DMS79 treated with DMSO at 0.1 percent for 48 hours (cell line): ENCODE measurements around the gene PPP2R5A.
"Not testable (repeated sequence)": the region's sequence is repeated elsewhere in the genome, so short reads cannot be mapped to it uniquely, and the experiment has no call there.

Source experiments
- DNase-seq: peaks from one replicate; lab custom pipeline; 2025; lab: John Stamatoyannopoulos, UW

Gene PPP2R5A

DNA sequence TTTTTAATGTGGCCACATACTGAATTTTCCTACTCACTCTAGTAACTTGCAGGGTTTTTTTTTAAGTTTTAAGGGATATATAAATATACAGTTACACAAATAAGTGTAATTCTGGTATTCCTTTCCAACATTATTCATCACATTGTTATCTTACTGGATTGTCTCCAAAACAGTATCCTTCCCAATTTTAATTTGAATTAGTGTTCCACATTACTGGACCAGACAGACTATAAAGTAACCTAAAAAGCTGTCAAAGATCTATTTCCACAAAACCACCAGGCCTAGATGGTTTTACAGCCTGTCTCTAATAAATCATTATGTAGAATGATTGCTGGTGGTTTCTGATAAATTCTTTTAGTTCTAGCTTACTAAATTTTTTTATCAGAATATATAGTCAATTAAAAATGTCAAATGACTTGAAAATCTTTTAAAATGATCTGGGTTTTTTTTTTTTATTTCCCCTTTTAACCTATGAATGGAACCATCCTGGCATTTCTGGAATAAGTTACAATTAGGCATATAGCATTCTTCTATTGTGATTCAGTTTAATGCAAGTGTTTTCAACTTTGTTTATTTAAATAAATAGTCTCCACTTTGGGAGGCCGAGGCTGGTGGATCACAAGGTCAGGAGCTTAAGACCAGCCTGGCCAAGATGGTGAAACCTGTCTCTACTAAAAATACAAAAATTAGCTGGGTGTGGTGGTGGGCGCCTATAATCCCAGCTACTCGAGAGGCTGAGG lies 70.2 kb downstream of the PPP2R5A start:
- no peak for DNase-seq

GRCh38 chr1:212359794-212360479 lies 74.7 kb downstream of the PPP2R5A start:
- DNase-seq, result no peak

DNA sequence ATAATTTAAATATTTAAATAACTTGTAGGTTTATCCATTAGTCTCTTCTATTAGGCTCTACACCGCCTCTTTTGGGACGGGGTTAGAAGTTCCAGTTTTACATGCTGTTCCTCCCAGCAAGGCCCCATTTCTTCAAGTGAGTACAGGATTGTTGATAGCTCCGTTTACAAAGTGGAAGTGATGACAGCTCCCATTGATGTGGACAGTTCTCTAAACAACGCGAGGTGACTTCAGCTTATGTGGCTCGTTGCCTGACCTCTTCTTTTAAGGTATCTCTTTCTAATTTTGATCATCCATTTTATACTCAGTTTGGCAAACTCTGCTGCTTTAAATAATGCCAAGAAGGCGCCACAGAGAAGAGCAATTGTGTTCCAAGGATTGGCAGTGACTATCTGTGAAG lies 79.8 kb downstream of the PPP2R5A start:
- no peak for DNase-seq

- DNase-seq, result no peak
Measured at GRCh38 chr1:212366901-212367300, 81.7 kb downstream of the PPP2R5A start.

DNA sequence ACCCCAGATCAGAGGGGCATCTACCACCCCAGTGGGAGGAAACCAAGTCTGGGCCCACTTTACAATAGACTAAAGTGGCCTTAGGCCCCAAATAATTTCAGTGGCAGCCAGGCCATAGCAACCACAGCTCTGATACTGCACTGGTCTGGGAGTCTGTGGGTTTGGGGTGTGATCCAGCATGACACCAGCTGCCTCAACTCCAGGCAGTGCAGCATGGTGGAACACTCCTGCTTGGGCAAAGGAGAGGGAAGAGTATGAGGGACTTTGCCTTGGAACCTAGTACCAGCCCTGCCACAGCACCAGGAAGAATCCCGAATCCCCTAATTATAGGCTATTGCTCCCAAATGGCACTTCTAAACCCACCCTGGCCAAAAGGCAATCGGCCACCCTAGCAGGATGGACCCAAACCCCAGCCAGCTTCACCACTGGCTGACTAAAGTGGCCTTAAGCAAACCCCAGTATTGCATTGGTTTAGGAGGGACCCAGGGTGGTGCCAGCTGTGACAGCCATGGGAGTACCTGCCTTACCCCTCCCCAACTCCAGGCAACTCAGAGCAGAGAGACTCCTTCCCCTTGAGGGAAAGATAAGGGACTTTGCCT lies 82.4 kb downstream of the PPP2R5A start:
- DNase-seq, result no peak

DNA sequence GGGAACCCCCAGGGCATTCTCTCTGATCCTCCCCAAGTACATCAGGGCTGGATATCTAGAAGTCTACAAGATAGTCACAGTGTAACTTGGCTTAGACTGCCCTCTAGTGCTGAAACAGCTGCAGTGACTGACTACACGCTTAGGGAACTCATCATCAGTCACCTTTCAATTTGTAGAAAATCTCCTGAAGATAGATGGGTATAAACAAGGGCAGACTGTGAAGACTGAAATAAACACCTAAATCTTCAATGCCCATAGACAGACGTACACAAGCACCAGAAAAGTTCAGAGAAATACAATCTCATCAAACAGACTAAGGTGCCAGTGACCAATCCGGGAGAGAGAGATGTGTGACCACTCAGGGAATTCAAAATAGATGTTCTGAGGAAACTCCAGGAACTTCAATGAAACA lies 82.9 kb downstream of the PPP2R5A start:
- DNase-seq, result no peak

DNA sequence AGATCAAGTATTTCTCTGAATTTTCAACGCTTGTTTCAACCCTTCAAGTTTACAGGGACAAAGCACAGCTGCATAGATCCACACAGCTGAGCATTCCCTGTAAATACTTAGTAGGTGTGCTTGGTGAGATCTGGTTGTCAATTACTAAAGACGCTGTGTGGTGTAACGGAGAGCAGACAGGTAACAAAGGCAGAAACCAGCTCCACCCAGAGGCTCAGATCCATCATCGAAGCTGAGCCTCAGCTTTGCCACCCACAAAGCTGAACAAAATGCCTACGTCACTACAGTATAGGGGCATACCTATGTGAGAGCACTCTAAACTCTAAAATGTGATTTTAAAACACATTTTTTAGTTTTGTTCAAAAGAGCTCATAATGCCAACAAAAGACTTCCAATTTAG lies 90.8 kb downstream of the PPP2R5A start:
- no peak for DNase-seq

- no peak for DNase-seq
Measured at GRCh38 chr1:212377644-212378043, 92.4 kb downstream of the PPP2R5A start.

GRCh38 chr1:212379366-212379765 lies 94.2 kb downstream of the PPP2R5A start:
- DNase-seq, result no peak

- no peak for DNase-seq
Measured at GRCh38 chr1:212381397-212382035, 96.3 kb downstream of the PPP2R5A start.

DNA sequence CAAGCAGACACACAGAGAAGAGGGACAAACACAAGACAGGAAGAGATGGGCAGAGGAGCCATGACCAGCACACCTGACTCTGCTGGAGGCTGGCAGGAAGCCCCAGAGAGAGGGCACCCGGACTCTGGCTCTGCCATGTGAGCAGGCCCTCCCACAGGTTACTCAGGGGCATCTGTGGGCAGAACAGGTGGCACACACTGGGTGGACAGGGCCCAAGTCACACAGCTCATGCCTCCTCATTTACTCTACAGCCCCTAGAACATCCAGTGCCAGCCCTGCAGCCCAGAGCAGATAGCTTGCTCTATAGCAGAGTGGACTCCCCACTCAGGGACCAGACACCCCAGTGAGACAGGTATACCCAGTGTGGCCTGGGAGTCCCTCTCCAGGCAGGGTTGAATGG lies 100.8 kb downstream of the PPP2R5A start:
- DNase-seq, result no peak

DNA sequence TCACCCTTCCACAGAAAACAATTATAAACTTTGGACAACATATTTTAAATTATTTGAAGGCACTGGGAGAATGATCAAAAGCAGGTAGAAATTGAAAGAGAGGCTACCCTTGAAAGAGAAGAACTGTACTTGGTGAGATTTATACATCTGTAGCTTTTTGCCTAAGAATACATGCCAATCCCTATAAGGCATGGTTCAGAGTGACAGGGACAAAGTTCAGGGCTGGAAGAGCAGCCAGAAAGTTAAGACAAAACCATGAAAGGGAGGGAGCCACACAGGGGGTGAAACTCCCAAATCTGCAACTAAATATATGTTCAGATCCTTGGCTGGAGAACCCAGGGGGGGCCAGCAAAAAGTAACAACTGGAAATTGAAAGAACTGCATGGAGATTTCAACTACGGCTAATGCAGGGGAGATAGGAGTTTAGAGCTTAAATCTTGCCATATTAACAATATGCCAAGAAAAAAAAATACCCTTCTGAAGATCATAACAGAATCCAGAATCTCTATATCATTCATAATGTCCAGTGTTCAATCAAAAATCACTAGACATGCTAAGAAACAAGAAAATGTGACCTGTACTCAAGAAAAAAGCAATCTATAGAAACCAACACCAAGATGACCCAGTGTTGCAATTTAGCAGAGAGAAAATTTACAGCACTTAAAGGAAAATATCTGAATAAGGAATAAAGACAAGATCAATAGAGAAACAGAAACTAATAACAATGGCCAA lies 103.9 kb downstream of the PPP2R5A start:
- DNase-seq, result no peak

DNA sequence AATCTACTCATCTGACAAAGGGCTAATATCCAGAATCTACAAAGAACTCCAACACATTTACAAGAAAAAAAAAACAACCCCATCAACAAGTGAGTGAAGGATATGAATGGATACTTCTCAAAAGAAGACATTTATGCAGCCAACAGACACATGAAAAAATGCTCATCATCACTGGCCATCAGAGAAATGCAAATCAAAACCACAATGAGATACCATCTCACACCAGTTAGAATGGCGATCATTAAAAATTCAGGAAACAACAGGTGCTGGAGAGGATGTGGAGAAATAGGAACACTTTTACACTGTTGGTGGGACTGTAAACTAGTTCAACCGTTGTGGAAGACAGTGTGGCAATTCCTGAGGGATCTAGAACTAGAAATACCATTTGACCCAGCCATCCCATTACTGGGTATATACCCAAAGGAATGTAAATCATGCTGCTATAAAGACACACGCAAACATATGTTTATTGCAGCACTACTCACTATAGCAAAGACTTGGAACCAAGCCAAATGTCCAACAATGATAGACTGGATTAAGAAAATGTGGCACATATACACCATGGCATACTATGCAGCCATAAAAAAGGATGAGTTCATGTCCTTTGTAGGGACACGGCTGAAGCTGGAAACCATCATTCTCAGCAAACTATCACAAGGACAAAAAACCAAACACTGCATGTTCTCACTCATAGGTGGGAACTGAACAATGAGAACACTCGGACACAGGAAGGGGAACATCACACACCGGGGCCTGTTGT lies 110.6 kb downstream of the PPP2R5A start:
- not testable (repeated sequence) for DNase-seq

GRCh38 chr1:212396638-212397037 lies 111.4 kb downstream of the PPP2R5A start:
- no peak for DNase-seq

GRCh38 chr1:212397171-212397570 lies 112.0 kb downstream of the PPP2R5A start:
- DNase-seq, result no peak

- no peak for DNase-seq
Measured at GRCh38 chr1:212401042-212401441, 115.8 kb downstream of the PPP2R5A start.

GRCh38 chr1:212401838-212402582 lies 116.8 kb downstream of the PPP2R5A start:
- DNase-seq, result no peak

- DNase-seq, result no peak
Measured at GRCh38 chr1:212402666-212403321, 117.6 kb downstream of the PPP2R5A start.

DNA sequence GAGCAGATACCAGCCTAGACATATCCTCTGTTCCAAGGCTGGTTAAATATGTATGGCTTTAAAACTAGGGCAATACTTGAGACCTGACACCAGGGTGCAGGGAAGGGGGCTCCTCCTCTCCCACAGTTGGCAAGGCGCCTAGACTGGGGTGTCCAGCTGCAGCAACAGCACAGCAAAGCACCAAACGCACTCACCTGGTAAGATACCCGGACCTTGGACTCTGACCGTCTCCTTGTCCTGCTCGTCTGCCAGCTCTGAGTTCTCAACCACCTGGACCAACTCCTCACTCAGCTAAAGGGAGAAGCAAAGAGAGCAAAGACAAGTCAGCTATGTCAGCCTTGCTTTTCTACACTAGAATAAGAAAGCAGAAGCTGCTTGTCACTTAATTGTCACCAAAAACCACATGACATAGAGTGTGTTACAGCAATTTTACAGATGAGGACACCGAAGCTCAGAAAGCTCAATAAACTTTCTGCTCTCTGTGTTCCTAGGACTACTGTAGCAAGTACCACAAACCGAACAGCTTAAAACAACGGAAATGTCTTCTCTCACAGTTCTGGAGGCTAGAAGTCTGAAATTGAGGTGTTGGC lies 125.1 kb downstream of the PPP2R5A start:
- DNase-seq, result no peak
